Erythroblast (primary cell): ENCODE data around the gene GRXCR2.

Source experiments
- GATA1 ChIP-seq: IDR thresholded peaks from 2 replicates; pipeline ENCODE4 v1.6.1; 2011; ENCODE audit warnings: low read depth, mild to moderate bottlenecking, control low read depth, low read length, moderate library complexity
- POLR2A ChIP-seq: IDR thresholded peaks from 2 replicates; pipeline ENCODE4 v1.6.1; 2011; ENCODE audit warnings: mild to moderate bottlenecking, low read length

GRCh38 chr5:145912594-145912993, 39.8 kb upstream of the GRXCR2 start:
- TF ChIP-seq POLR2A: no peak
- no peak for TF ChIP-seq GATA1
